Measurements from ENCODE around the gene SUSD1. TPM values are rescaled to one million over a fixed set of nuclear protein-coding genes. Genes with fewer than 3 reads are reported as not detected.
A peak's percentile ranks its signal among the peaks of the same experiment; 100 is the strongest.

The SUSD1 gene
- total and polyA plus RNA-seq, 2 of the 13 experiments (the other 11 are each of a cell fraction or from before 2014, with no cell fraction given): 25.9 to 32.3 TPM

GRCh38 chr9:112120030-112120341, 55.1 kb downstream of the SUSD1 start:
- intact Hi-C loops (cut with micrococcal nuclease; ENCODE audit: unreplicated experiment) (no loop called here), in situ Hi-C loops (cut with HindIII; ENCODE audit: extremely low pct_ligation_motif_present, low pct_unique_long_range_greater_than_20kb) (no loop called here)
- peaks cover 59% of the 10 kb centered on the region for H3K4me1 ChIP-seq (ENCODE audit: insufficient read depth, low read length)
- ATAC-seq (no peak), FAIRE-seq (no peak), DNase-seq (ENCODE audit: low spot score) (no peak)
- POLR2A ChIA-PET: interaction anchor here (0.8 to 2.6 kb wide), 8 partner anchors 8 to 260 kb away, joined by 3 to 11 read pairs (median 4); partner anchors contain the start of genes HSDL2, PTBP3 and SUSD1
- no peaks in the 10 kb centered on the region for H3K27me3 ChIP-seq (ENCODE audit: control insufficient read depth in 1 of 2, insufficient read depth in 2 of 2, low read length in 2 of 2)
- CTCF ChIA-PET (ENCODE audit: low intra/inter-chr PET ratio, low total read pairs): no interaction called here
- H3K27ac ChIP-seq (ENCODE audit: extremely low read length, insufficient read depth, low read length): peak overlapping the region; percentile 96
- H3K4me3 ChIP-seq (replicated peaks in 1 of 3; ENCODE audit: insufficient read depth in 1 of 3, low read depth in 2 of 3, low read length in 3 of 3): no peak overlapping the region; a peak in 1 of 6 replicates
- peak overlapping the region; percentile 77 for H3K4me2 ChIP-seq (ENCODE audit: low read depth, low read length)
- WGBS (ENCODE audit: low lambda C conversion rate): 59% methylated on average over 6 of the region's 6 CpGs
- H3K36me3 ChIP-seq (replicated peaks in 1 of 2; ENCODE audit: control insufficient read depth in 1 of 2, insufficient read depth in 2 of 2, low read length in 2 of 2): peaks cover 2 to 14% of the 10 kb centered on the region in 2 experiments; a peak in 4 of 5 replicates
- BruUV-seq (replicated peaks): no TSS peak
- H3K9me3 ChIP-seq (ENCODE audit: low read length): no peaks in the 10 kb centered on the region
- peak overlapping the region; percentile 52 for H3K9ac ChIP-seq (ENCODE audit: insufficient read depth, low read depth, low read length)
- H4K20me1 ChIP-seq (ENCODE audit: insufficient read depth, low read length): no peaks in the 10 kb centered on the region
- H3K79me2 ChIP-seq (ENCODE audit: insufficient read depth, low read length): no peaks in the 10 kb centered on the region
- TF ChIP-seq HOMEZ (CRISPR knock-in tag; IDR thresholded peaks at IDR 0.05; ENCODE audit: low read depth) (no peak), ZNF670 (CRISPR knock-in tag; IDR thresholded peaks at IDR 0.05; ENCODE audit: borderline replicate concordance) (peak; percentile 31; the same call in 1 of the 2 replicates), ZNF770 (CRISPR knock-in tag; IDR thresholded peaks at IDR 0.05) (peak; percentile 96), ZNF558 (CRISPR knock-in tag; IDR thresholded peaks at IDR 0.05; ENCODE audit: borderline replicate concordance) (0 out of 2 replicates have a peak, but pooled peaks have one; percentile 75), TFDP1 (CRISPR knock-in tag; IDR thresholded peaks at IDR 0.05; ENCODE audit: borderline replicate concordance) (no peak), KDM1A (CRISPR knock-in tag; IDR thresholded peaks at IDR 0.05) (peak; percentile 48; the same call in 1 of the 2 replicates), ZNF121 (CRISPR knock-in tag; IDR thresholded peaks at IDR 0.05) (peak; percentile 55; the same call in 1 of the 2 replicates), RCOR2 (CRISPR knock-in tag; IDR thresholded peaks at IDR 0.05) (0 out of 2 replicates have a peak, but pooled peaks have one; percentile 1), ZMYM3 (CRISPR knock-in tag; IDR thresholded peaks at IDR 0.05) (peak; percentile 55; the same call in 1 of the 2 replicates), ZSCAN25 (CRISPR knock-in tag; IDR thresholded peaks at IDR 0.05) (0 out of 2 replicates have a peak, but pooled peaks have one; percentile 9), ZNF660 (CRISPR knock-in tag; IDR thresholded peaks at IDR 0.05; ENCODE audit: borderline replicate concordance, low read depth) (no peak), ZNF567 (CRISPR knock-in tag; IDR thresholded peaks at IDR 0.05; ENCODE audit: borderline replicate concordance) (0 out of 2 replicates have a peak, but pooled peaks have one; percentile 40), ZSCAN5A (CRISPR knock-in tag; IDR thresholded peaks at IDR 0.05; ENCODE audit: borderline replicate concordance) (no peak), FOXO4 (CRISPR knock-in tag; conservative IDR thresholded peaks at IDR 0.05) (no peak)
- no peak overlapping the region for H2AFZ ChIP-seq (ENCODE audit: low read length)

Data from HepG2 (cell line).